ENCODE measurements around the gene PECR. TPM values are rescaled to one million over a fixed set of nuclear protein-coding genes. Genes with fewer than 3 reads are reported as not detected.

PECR gene
- total RNA-seq, 3 donors from 2014 or later, result 19.6 to 31.8 (median 28.8) TPM

- ATAC-seq (no peak), DNase-seq (no peak)
- Histone ChIP-seq H3K4me3 (no peak overlapping the region), H3K4me1 (ENCODE audit: low read depth) (peaks cover 8% of the 10 kb centered on the region), H3K9me3 (no peaks in the 10 kb centered on the region), H3K36me3 (ENCODE audit: low read depth) (no peaks in the 10 kb centered on the region)
- TF ChIP-seq CTCF (IDR thresholded peaks at IDR 0.05), result no peak
- intact Hi-C loops (cut with DNase I, micrococcal nuclease), result no loop called here
Observed at GRCh38 chr2:216016581-216016980, 65.0 kb downstream of the PECR start.

GRCh38 chr2:216015722-216016464, 65.7 kb downstream of the PECR start:
- no peaks in the 10 kb centered on the region for H3K36me3 ChIP-seq (ENCODE audit: low read depth)
- H3K4me3 ChIP-seq, result no peak overlapping the region
- H3K4me1 ChIP-seq (ENCODE audit: low read depth), result peaks cover 8% of the 10 kb centered on the region
- intact Hi-C loops (cut with DNase I, micrococcal nuclease), result no loop called here
- ATAC-seq (peak; percentile 59), DNase-seq (peak in 1 of 3 donors; percentile 12)
- no peak for TF ChIP-seq CTCF (IDR thresholded peaks at IDR 0.05)
- no peaks in the 10 kb centered on the region for H3K9me3 ChIP-seq

- no peak for DNase-seq
- Histone ChIP-seq H3K9me3 (no peaks in the 10 kb centered on the region), H3K36me3 (ENCODE audit: low read depth) (no peaks in the 10 kb centered on the region), H3K4me3 (no peak overlapping the region), H3K4me1 (ENCODE audit: low read depth) (peaks cover 8% of the 10 kb centered on the region)
- no peak for TF ChIP-seq CTCF (IDR thresholded peaks at IDR 0.05)
- intact Hi-C loops (cut with DNase I, micrococcal nuclease), result no loop called here
- no peak for ATAC-seq
Observed at GRCh38 chr2:216014986-216015385, 66.6 kb downstream of the PECR start.

- ATAC-seq, result no peak
- intact Hi-C loops (cut with DNase I, micrococcal nuclease), result no loop called here
- Histone ChIP-seq H3K4me3 (no peak overlapping the region), H3K36me3 (ENCODE audit: low read depth) (no peaks in the 10 kb centered on the region), H3K9me3 (no peaks in the 10 kb centered on the region), H3K4me1 (ENCODE audit: low read depth) (peaks cover 8% of the 10 kb centered on the region)
- no peak for DNase-seq
- no peak for TF ChIP-seq CTCF (IDR thresholded peaks at IDR 0.05)
Observed at GRCh38 chr2:216014006-216014405, 67.6 kb downstream of the PECR start.

GRCh38 chr2:216013080-216013909, 68.3 kb downstream of the PECR start, which contains the start of gene MREG:
TSS of gene MREG (minus strand) at chr2:216013551. CDS start at chr2:216013327, 224 bp downstream.
- ATAC-seq (peak; percentile 89), DNase-seq (peak; percentile 78 to 84 (median 78))
- Histone ChIP-seq H3K4me3 (peak within 1 kb of the TSS; percentile 54), H3K4me1 (ENCODE audit: low read depth) (peaks cover 8% of the 10 kb centered on the region), H3K36me3 (ENCODE audit: low read depth) (no peaks in the 10 kb centered on the region), H3K9me3 (no peaks in the 10 kb centered on the region)
- intact Hi-C loops (cut with DNase I, micrococcal nuclease), result no loop called here
- peak; percentile 71 for TF ChIP-seq CTCF (IDR thresholded peaks at IDR 0.05)

Data from mucosa of descending colon (tissue), 3 donors.